Stimulated activated CD8-positive, alpha-beta memory T cell treated with anti-CD3 and anti-CD28 coated beads, Interleukin-12 subunit alpha, Interleukin-12 subunit beta, amount 100 ng/mL, for 4 hours (primary cell): Measurements from ENCODE around the gene PXT1.

Experiments used
- DNase-seq: peaks from one replicate; pipeline ENCODE4 v3.0.0-alpha.2; 2020; ENCODE audit warnings: low read depth

Gene PXT1

GRCh38 chr6:36387440-36388303, 55.0 kb downstream of the PXT1 start, which contains the start of gene ETV7:
ETV7 (minus strand) TSS chr6:36387669; CDS start chr6:36387541, 128 bp downstream.
- DNase-seq = peak; percentile 30

DNA sequence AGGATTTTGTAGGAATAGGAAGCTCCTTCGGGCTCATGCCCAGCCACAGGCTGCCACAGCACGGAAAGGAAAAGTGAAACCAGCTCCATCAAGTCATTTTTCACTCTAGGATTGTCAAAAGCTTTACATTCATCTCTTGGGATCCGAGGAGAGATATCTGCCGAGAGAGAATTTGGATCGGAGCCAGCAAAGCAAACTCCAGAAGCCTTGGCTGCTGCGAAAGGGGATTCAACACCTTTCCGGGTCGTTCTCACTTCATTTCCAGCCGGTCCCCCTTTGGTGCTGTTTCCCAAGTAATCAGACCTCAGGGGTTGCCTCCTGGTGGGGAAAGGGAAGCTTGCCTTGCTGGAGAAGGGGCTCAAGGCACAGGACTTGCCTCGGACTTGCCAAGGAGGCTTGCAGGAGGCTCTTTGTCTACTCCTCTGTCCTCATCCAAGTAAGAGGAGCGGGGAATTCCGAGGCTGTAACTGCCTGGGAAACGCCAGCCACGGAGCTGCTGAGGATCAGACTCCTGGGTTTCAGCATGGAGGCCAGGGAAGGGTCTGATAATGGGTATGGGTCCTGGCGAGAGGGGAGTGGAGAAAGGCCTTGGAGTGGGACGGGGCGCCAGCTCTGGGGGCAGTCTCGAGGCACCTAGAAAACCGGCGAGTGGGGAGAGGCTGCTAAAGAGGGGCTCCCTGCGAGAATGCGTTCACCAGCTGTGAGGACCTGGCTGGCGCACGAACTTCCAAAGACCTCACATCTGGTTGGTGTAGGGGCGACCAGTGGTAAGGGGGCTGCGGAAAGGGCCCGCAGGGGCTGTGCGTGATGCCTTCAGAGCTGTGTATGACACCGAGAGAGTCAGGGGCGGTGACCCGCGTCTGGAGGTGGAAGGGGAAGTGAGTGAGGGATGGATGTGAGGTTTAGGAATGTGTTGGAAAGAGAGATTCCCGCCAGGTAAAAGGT, 55.9 kb downstream of the PXT1 start:
- no peak for DNase-seq

DNA sequence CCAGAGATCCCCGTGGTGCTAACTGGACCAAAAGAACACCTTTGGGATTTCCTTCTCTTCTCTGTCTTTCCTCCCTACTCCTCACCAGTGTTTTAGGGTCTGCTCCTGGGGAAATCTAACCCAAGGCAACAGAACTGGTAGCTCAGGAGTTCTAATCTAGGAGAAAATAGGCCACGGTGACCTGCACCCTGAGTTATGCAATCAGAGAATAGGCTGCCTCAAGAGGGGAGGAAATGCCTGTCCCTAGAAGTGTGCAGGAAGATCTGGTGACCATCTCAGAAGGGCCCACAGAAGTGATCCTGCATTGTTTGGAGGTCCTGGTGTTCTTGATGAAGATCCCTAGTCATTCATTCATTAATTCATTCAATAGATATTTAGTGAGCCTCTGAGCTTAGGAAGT, 58.6 kb downstream of the PXT1 start:
- DNase-seq = no peak

DNA sequence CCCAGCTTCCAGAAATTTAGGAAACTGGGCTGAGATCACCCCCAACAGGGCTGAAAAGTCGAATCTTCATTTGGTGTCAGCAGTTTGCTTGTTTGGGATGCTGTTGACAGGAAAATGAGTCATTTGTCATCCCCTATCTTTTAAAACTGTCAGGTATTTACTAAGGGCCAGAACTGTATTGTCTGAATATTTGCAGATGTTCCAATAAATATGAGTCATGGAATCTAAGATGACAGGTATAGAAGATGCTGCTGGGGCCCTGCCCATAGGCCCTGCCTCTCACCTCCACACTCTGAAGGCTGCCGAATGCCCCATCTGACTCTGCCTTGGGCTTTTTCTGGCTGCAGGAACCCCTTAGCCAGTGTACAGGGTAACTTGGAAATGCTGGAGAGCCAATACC, 59.0 kb downstream of the PXT1 start:
- no peak for DNase-seq

GRCh38 chr6:36382976-36383375, 59.7 kb downstream of the PXT1 start:
- no peak for DNase-seq

- DNase-seq = no peak
Observed at GRCh38 chr6:36381502-36382389, 60.9 kb downstream of the PXT1 start.

GRCh38 chr6:36380166-36380565, 62.5 kb downstream of the PXT1 start:
- no peak for DNase-seq

GRCh38 chr6:36378936-36379335, 63.7 kb downstream of the PXT1 start:
- no peak for DNase-seq

DNA sequence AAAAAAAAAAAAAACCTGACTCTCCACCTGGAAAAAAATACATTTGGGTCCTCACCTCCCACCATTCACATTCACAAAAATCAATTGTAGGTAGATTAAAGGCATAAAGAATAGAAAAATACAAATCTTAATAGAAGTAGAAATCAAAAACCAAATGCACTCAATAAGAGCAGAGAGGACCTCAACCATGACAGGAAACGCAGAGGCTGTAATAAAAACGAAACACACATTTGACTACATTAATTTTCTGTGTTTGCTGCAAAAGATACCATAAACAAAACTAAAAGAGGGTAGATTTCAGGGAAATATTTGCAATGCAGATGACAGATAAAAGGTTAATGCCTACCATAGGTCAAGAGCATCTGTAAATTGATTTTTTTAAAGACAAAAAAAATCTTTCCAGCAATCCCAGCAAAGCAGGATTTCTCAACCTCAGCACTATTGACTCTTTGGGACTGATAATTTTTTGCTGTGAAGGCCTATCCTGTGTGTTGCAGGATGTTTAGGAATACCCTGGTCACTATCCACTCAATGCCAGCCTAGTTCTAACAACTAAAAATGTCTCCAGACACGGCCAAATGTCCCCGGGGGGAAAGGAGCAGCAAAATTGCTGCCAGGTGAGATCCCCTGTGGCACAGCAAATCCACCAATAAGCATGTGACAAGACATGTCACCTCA, 64.3 kb downstream of the PXT1 start:
- DNase-seq = no peak

GRCh38 chr6:36377594-36377993, 65.1 kb downstream of the PXT1 start:
- no peak for DNase-seq

DNA sequence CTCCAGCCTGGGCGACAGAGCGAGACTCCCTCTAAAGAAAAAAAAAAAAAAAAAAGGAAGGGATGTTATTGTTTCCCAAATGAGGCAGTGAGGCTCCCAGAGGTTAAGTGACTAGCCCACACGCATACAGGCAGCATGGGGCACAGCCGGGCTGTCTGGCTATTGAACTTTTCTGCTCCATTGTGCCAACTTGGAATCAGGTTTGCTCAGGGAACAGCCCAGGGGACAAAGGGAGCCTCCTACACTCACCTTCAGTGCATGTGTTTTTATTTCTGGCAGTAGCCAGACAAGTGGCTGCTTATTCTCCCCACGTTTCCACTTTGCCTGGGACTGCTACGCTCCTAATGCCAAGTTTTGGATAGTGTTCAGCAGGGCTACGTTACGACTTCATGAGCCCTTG, 65.9 kb downstream of the PXT1 start:
- no peak for DNase-seq

- DNase-seq = no peak
Observed at GRCh38 chr6:36376183-36376582, 66.5 kb downstream of the PXT1 start.

GRCh38 chr6:36375644-36376155, 67.0 kb downstream of the PXT1 start:
- no peak for DNase-seq

GRCh38 chr6:36374972-36375371, 67.7 kb downstream of the PXT1 start:
- DNase-seq = no peak

- no peak for DNase-seq
Observed at GRCh38 chr6:36374194-36374593, 68.5 kb downstream of the PXT1 start.

DNA sequence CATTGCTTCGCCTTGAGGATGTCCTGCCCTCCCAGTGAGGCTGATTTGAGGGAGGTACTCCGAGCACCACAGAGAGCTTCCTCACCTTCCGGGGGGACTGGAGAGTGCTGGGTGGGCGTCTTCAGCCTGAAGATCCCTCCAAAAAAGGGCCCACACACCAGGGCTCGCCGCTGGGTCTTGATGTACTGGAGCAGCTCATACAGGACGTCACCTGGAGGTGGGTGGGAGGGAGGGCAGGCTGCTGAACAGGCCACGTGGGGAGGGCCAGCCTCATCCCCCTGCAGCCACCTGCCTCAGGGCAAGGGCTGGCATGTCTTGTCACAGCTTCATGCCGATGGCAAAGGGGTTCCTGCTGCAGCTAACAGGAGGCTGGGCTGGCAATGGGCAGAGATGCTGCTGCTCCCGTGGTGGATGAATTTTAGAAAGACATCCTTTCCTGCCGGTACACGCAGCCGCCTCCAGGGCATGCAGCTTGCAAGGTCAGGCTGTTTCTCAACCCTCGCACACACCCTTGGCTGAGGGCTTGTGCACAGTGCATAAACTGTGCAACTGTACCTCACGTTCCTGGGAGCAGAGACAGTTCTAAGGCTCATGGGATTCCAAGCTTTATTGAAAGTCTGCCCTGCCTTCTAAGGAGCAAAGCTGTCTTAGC, 69.2 kb downstream of the PXT1 start:
- DNase-seq = no peak

- DNase-seq = no peak
Observed at GRCh38 chr6:36372088-36372487, 70.6 kb downstream of the PXT1 start.

GRCh38 chr6:36371211-36371610, 71.4 kb downstream of the PXT1 start:
- no peak for DNase-seq

- no peak for DNase-seq
Observed at GRCh38 chr6:36370638-36371037, 72.0 kb downstream of the PXT1 start.
